SK-N-SH (cell line): ENCODE data around the gene SSX2IP. TPM values are rescaled to one million over a fixed set of nuclear protein-coding genes. Genes with fewer than 3 reads are reported as not detected.

Source experiments
- CTCF ChIA-PET: fragments of 300-600, 350-600 bp; formaldehyde crosslinking; extraction: SDS; loops from one replicate; lab custom pipeline; 2021; lab: Yijun Ruan, JAX
- POLR2A ChIA-PET: fragments of 350-600 bp; sonication (Branson Sonifier 250); formaldehyde crosslinking; extraction: SDS; loops from one replicate; lab custom pipeline; 2020; ENCODE audit warnings: antibody characterized with exemption, inconsistent platforms; lab: Yijun Ruan, JAX
- DNase-seq: peaks from one replicate; pipeline ENCODE4 v3.0.0; 2012
- H2AFZ ChIP-seq: fragments of 200-600 bp; sonication (generic); 2 replicates; pipeline ENCODE4 v1.8.1; 2016; ENCODE audit warnings: antibody characterized with exemption, mild to moderate bottlenecking, low read depth
- H3F3A ChIP-seq: fragments of 200-600 bp; sonication (generic); replicated peaks from 2 replicates; pipeline ENCODE3; 2016; ENCODE audit warnings: antibody characterized with exemption, mild to moderate bottlenecking; ENCODE audit not compliant: insufficient read depth
- H3K27ac ChIP-seq, 2 experiments: fragments of 200-500 bp in 1 of 2; fragments of 200-600 bp in 1 of 2; sonication (Bioruptor generic) in 1 of 2; sonication (generic), shearing (Covaris generic) in 1 of 2; 2 replicates each; pipeline versions ENCODE4 v1.5.1 to v1.6.1; 2014 to 2016; ENCODE audit warnings: low read depth in 2 of 2, inconsistent platforms in 1 of 2, low read length in 1 of 2, mild to moderate bottlenecking in 1 of 2, mixed read lengths in 1 of 2
- H3K27me3 ChIP-seq: fragments of 200-600 bp; sonication (generic), shearing (Covaris generic); 2 replicates; pipeline ENCODE4 v1.6.1; 2016; ENCODE audit warnings: mixed run types; ENCODE audit not compliant: insufficient read depth
- H3K36me3 ChIP-seq, 2 experiments: fragments of 200-500 bp in 1 of 2; fragments of 200-600 bp in 1 of 2; sonication (Bioruptor generic) in 1 of 2; sonication (generic) in 1 of 2; replicated peaks in 1 of 2; 2 replicates each; pipeline versions ENCODE3 to v1.5.1; 2014 to 2016; ENCODE audit warnings: low read length in 1 of 2, mild to moderate bottlenecking in 1 of 2; ENCODE audit not compliant: insufficient read depth in 2 of 2, control insufficient read depth in 1 of 2
- H3K4me1 ChIP-seq, 2 experiments: fragments of 200-500 bp in 1 of 2; fragments of 200-600 bp in 1 of 2; sonication (Bioruptor generic) in 1 of 2; sonication (generic), shearing (Covaris generic) in 1 of 2; 2 replicates each; pipeline versions ENCODE4 v1.5.1 to v1.6.1; 2014 to 2016; ENCODE audit warnings: low read depth in 1 of 2, low read length in 1 of 2, mixed run types in 1 of 2; ENCODE audit not compliant: insufficient read depth in 2 of 2, control insufficient read depth in 1 of 2
- H3K4me2 ChIP-seq: fragments of 200-600 bp; sonication (generic), shearing (Covaris generic); 2 replicates; pipeline ENCODE4 v1.6.1; 2017; ENCODE audit warnings: mixed run types
- H3K4me3 ChIP-seq, 2 experiments: fragments of 200-500 bp in 1 of 2; fragments of 200-600 bp in 1 of 2; sonication (Bioruptor generic) in 1 of 2; sonication (generic), shearing (Covaris generic) in 1 of 2; 2 replicates each; pipeline versions ENCODE4 v1.5.1 to v1.8.1; 2014 to 2016; ENCODE audit warnings: low read depth in 2 of 2, inconsistent platforms in 1 of 2, low read length in 1 of 2, mild to moderate bottlenecking in 1 of 2, mixed read lengths in 1 of 2, moderate library complexity in 1 of 2
- H3K79me2 ChIP-seq: fragments of 200-600 bp; sonication (generic); 2 replicates; pipeline ENCODE4 v1.8.1; 2017; ENCODE audit warnings: mild to moderate bottlenecking; ENCODE audit not compliant: insufficient read depth
- H3K9ac ChIP-seq: fragments of 200-600 bp; sonication (generic); 2 replicates; pipeline ENCODE4 v1.6.1; 2017; ENCODE audit warnings: mixed run types
- H3K9me2 ChIP-seq: fragments of 200-600 bp; sonication (generic); 2 replicates; pipeline ENCODE4 v1.6.1; 2017; ENCODE audit warnings: mixed run types
- H3K9me3 ChIP-seq: fragments of 200-600 bp; sonication (generic); 2 replicates; pipeline ENCODE4 v1.6.1; 2017; ENCODE audit warnings: mixed run types, mild to moderate bottlenecking, moderate library complexity
- H4K20me1 ChIP-seq: fragments of 200-600 bp; sonication (generic); 2 replicates; pipeline ENCODE4 v1.6.1; 2017; ENCODE audit warnings: mild to moderate bottlenecking, mixed run types; ENCODE audit not compliant: insufficient read depth
- CHD2 ChIP-seq: fragments of 150-350 bp; IDR thresholded peaks from 2 replicates; pipeline ENCODE4 v1.6.1; 2018; ENCODE audit warnings: low read length; ENCODE audit not compliant: partially characterized antibody
- EZH2phosphoT487 ChIP-seq: fragments of 200-600 bp; sonication (generic); IDR thresholded peaks from 2 replicates; pipeline ENCODE4 v1.6.1; 2017; ENCODE audit warnings: low read depth, mixed run types, mild to moderate bottlenecking, antibody characterized with exemption, moderate library complexity, borderline replicate concordance
- GABPA ChIP-seq: IDR thresholded peaks from 2 replicates; pipeline ENCODE4 v1.4.0; 2012; ENCODE audit warnings: low read depth, mild to moderate bottlenecking
- JUND ChIP-seq: IDR thresholded peaks from 2 replicates; pipeline ENCODE4 v1.4.0; 2012
- MEF2A ChIP-seq: IDR thresholded peaks from 2 replicates; pipeline ENCODE4 v1.4.0; 2012; ENCODE audit warnings: low read depth, borderline replicate concordance
- MXI1 ChIP-seq: IDR thresholded peaks from 2 replicates; pipeline ENCODE4 v1.6.1; 2012; ENCODE audit warnings: mild to moderate bottlenecking, low read depth, low read length, improper control_type of control experiment
- NFIC ChIP-seq: IDR thresholded peaks from 2 replicates; pipeline ENCODE4 v1.4.0; 2012; ENCODE audit warnings: borderline replicate concordance
- PBX3 ChIP-seq: IDR thresholded peaks from 2 replicates; pipeline ENCODE4; 2012
- POLR2AphosphoS5 ChIP-seq: IDR thresholded peaks from 2 replicates; pipeline ENCODE4 v1.6.1; 2012; ENCODE audit warnings: low read depth, low read length
- RAD21 ChIP-seq: IDR thresholded peaks from 2 replicates; pipeline ENCODE4 v1.6.1; 2012; ENCODE audit warnings: mild to moderate bottlenecking, low read length
- RCOR1 ChIP-seq: fragments of 150-350 bp; IDR thresholded peaks from 2 replicates; pipeline ENCODE4 v1.6.1; 2017; ENCODE audit warnings: antibody characterized with exemption, low read length
- RFX5 ChIP-seq: IDR thresholded peaks from 2 replicates; pipeline ENCODE4 v1.6.1; 2012; ENCODE audit warnings: mild to moderate bottlenecking, improper control_type of control experiment, low read length
- RXRA ChIP-seq: IDR thresholded peaks from 2 replicates; pipeline ENCODE4 v1.4.0; 2012; ENCODE audit warnings: low read depth, mild to moderate bottlenecking, borderline replicate concordance
- SIN3A ChIP-seq: IDR thresholded peaks from 2 replicates; pipeline ENCODE4 v1.6.1; 2012; ENCODE audit warnings: low read depth, mild to moderate bottlenecking, low read length, moderate library complexity, borderline replicate concordance
- SMC3 ChIP-seq: IDR thresholded peaks from 2 replicates; pipeline ENCODE4 v1.6.1; 2012; ENCODE audit warnings: low read depth, low read length, improper control_type of control experiment
- USF1 ChIP-seq: IDR thresholded peaks from 2 replicates; pipeline ENCODE4 v1.4.0; 2012; ENCODE audit warnings: low read depth, borderline replicate concordance
- WGBS: methylation state at CpG from one replicate; pipeline ENCODE4 v1.1.6; 2017; ENCODE audit warnings: low lambda C conversion rate; 5-methylcytosine and 5-hydroxymethylcytosine counted together
- polyA plus RNA-seq, 3 experiments: library from polyadenylated mRNA; depleted of rRNA; stranded (reverse); fragments of >200 nt; gene quantifications; 2 replicates each; pipeline ENCODE4 v1.2.3, GENCODE V29; 2012
- TF ChIP-seq, protein P1 (sequence below): fragments of 150-350 bp; IDR thresholded peaks from 2 replicates; pipeline ENCODE4 v1.6.1; 2016; ENCODE audit warnings: mild to moderate bottlenecking, low read depth, low read length
- TF ChIP-seq, protein P2 (sequence below): IDR thresholded peaks from 2 replicates; pipeline ENCODE4 v1.4.0; 2012; ENCODE audit warnings: low read depth

Gene SSX2IP
- polyA plus RNA-seq, 1 of the 3 experiments (the other 2 are of a cell fraction) = 7.7 TPM

GRCh38 chr1:84635429-84635828 is 54.8 kb downstream of the SSX2IP start:
- Histone ChIP-seq H3F3A (peaks cover 10% of the 10 kb centered on the region), H3K9ac (no peak overlapping the region), H3K4me3 (no peak overlapping the region), H3K4me2 (no peak overlapping the region), H3K36me3 (no peaks in the 10 kb centered on the region), H2AFZ (no peak overlapping the region), H3K9me2 (no peaks in the 10 kb centered on the region), H3K27me3 (no peaks in the 10 kb centered on the region), H3K9me3 (no peaks in the 10 kb centered on the region; the same call in 1 of the 2 replicates), H3K27ac (no peak overlapping the region), H4K20me1 (no peaks in the 10 kb centered on the region), H3K4me1 (peaks cover 13% of the 10 kb centered on the region in 2 experiments; a peak in 3 of 4 replicates), H3K79me2 (no peaks in the 10 kb centered on the region)
- 100% methylated on average over 2 of the region's 2 CpGs for WGBS
- ChIA-PET POLR2A (no interaction called here), CTCF (interaction anchor here (1.2 kb wide), 1 partner anchor 310 kb away, joined by 3 read pairs; no protein-coding TSS in a partner anchor)
- TF ChIP-seq NFIC (no peak), SMC3 (no peak), MXI1 (no peak), CHD2 (no peak), GABPA (no peak), SIN3A (no peak), EZH2phosphoT487 (no peak), RCOR1 (no peak), RXRA (no peak), RAD21 (no peak), JUND (no peak), USF1 (no peak), PBX3 (no peak), MEF2A (no peak), RFX5 (no peak), POLR2AphosphoS5 (no peak)
- TF ChIP-seq, protein P1, sequence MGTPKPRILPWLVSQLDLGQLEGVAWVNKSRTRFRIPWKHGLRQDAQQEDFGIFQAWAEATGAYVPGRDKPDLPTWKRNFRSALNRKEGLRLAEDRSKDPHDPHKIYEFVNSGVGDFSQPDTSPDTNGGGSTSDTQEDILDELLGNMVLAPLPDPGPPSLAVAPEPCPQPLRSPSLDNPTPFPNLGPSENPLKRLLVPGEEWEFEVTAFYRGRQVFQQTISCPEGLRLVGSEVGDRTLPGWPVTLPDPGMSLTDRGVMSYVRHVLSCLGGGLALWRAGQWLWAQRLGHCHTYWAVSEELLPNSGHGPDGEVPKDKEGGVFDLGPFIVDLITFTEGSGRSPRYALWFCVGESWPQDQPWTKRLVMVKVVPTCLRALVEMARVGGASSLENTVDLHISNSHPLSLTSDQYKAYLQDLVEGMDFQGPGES = no peak
- TF ChIP-seq, protein P2, sequence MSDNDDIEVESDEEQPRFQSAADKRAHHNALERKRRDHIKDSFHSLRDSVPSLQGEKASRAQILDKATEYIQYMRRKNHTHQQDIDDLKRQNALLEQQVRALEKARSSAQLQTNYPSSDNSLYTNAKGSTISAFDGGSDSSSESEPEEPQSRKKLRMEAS = no peak
- DNase-seq = no peak
